DND-41 (cell line): ENCODE results near the gene PROM2.
"Not testable (repeated sequence)": the region's sequence is repeated elsewhere in the genome, so short reads cannot be mapped to it uniquely, and the experiment has no call there.

Source experiments
- ATAC-seq: fragments of 200-7000 bp; cut with Tn5 transposase; 3 replicates; pipeline ENCODE4 v1.9.1; 2021; ENCODE audit warnings: low read depth; ENCODE audit not compliant: insufficient read depth
- DNase-seq: peaks from one replicate; pipeline ENCODE4 v3.0.0-alpha.2; 2020
- H2AFZ ChIP-seq: 2 replicates; pipeline ENCODE4 v1.6.0; 2012; ENCODE audit warnings: low read depth, low read length
- H3K27ac ChIP-seq: 2 replicates; pipeline ENCODE4 v1.5.1; 2012; ENCODE audit warnings: low read length, inconsistent platforms
- H3K27me3 ChIP-seq: fragments of 200-600 bp; sonication (generic); 2 replicates; pipeline ENCODE4 v1.6.0; 2012; ENCODE audit warnings: low read length, mild to moderate bottlenecking, inconsistent platforms; ENCODE audit not compliant: insufficient read depth, poor library complexity
- H3K36me3 ChIP-seq: 2 replicates; pipeline ENCODE4 v1.5.1; 2012; ENCODE audit warnings: low read length, inconsistent platforms; ENCODE audit not compliant: insufficient read depth
- H3K4me1 ChIP-seq: 2 replicates; pipeline ENCODE4 v1.5.1; 2012; ENCODE audit warnings: mild to moderate bottlenecking, low read length; ENCODE audit not compliant: insufficient read depth
- H3K4me2 ChIP-seq: 2 replicates; pipeline ENCODE4 v1.6.0; 2012; ENCODE audit warnings: mild to moderate bottlenecking, moderate library complexity, low read length, inconsistent platforms; ENCODE audit not compliant: insufficient read depth
- H3K4me3 ChIP-seq, 2 experiments: fragments of 200-600 bp in 1 of 2; shearing (Covaris generic) in 1 of 2; 2 replicates each; pipeline ENCODE4 v1.5.1; 2012 to 2016; ENCODE audit warnings: inconsistent platforms in 2 of 2, low read length in 2 of 2, mild to moderate bottlenecking in 2 of 2, low read depth in 1 of 2, moderate library complexity in 1 of 2
- H3K79me2 ChIP-seq: 2 replicates; pipeline ENCODE4 v1.6.0; 2012; ENCODE audit warnings: low read length, inconsistent platforms; ENCODE audit not compliant: insufficient read depth
- H3K9ac ChIP-seq: 2 replicates; pipeline ENCODE4 v1.6.0; 2012; ENCODE audit warnings: low read depth, mild to moderate bottlenecking, inconsistent platforms, low read length, moderate library complexity
- H3K9me3 ChIP-seq: 2 replicates; pipeline ENCODE4 v1.5.1; 2012; ENCODE audit warnings: low read length, moderate library complexity, mild to moderate bottlenecking, inconsistent platforms; ENCODE audit not compliant: insufficient read depth, severe bottlenecking
- H4K20me1 ChIP-seq: 2 replicates; pipeline ENCODE4 v1.6.0; 2012; ENCODE audit warnings: low read length; ENCODE audit not compliant: insufficient read depth
- CTCF ChIP-seq: IDR thresholded peaks from 2 replicates; pipeline ENCODE4 v1.5.1; 2012; ENCODE audit warnings: borderline replicate concordance, low read length, moderate library complexity, mild to moderate bottlenecking; ENCODE audit not compliant: poor library complexity, severe bottlenecking; ENCODE audit errors: extremely low read depth
- EZH2 ChIP-seq: IDR thresholded peaks from 3 replicates; pipeline ENCODE4 v1.6.1; 2012; ENCODE audit warnings: borderline replicate concordance, low read depth, mild to moderate bottlenecking, moderate library complexity, low read length, inconsistent platforms; ENCODE audit not compliant: severe bottlenecking

The PROM2 gene

DNA sequence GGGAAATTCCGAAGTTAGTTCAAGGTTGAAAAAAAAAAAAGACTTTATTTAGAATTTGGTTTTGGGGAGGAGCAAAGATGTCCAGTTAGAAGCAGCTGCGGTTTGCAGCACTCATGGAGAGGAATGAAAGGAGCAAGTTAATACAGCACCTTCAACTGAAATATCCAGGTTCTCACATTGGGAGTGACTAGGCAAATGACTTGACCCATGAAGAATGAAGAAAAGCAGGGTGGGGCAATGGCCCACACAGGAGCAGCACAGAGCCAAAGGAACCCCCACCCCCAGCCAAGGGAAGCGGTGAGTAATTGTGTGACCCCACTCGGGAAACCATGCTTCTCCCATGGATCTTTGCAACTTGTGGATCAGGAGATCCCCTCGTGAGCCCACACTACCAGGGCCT, 34.2 kb upstream of the PROM2 start:
- Histone ChIP-seq H3K79me2 (no peaks in the 10 kb centered on the region), H3K27me3 (no peaks in the 10 kb centered on the region), H3K27ac (no peak overlapping the region), H3K36me3 (no peaks in the 10 kb centered on the region), H2AFZ (no peak overlapping the region), H3K9ac (no peak overlapping the region), H3K4me2 (no peak overlapping the region), H3K9me3 (peaks cover 12% of the 10 kb centered on the region), H4K20me1 (no peaks in the 10 kb centered on the region), H3K4me3 (no peak overlapping the region), H3K4me1 (no peaks in the 10 kb centered on the region)
- DNase-seq (no peak), ATAC-seq (no peak)
- TF ChIP-seq EZH2 (no peak), CTCF (no peak)

DNA sequence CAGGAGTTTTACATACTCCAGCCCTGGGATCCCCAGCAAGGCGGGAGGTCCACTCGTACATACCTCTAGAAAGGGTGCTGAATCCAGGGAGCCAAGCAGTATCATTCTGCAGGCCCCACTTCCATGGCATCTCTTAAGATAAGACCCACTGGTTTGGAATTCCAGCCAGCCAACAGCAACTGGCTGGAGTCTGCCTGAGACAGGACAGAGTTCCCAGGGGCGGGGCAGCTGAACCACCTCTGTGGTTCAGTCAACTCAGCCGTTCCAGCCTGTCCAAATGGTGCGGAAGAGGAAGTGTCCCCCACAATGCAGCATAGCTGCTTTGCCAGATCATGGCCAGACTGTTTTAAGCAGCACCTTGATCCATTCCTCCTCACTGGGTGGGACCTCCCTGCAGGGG, 33.7 kb upstream of the PROM2 start:
- no peak overlapping the region for H2AFZ ChIP-seq
- no peaks in the 10 kb centered on the region for H3K36me3 ChIP-seq
- H3K4me3 ChIP-seq, result no peak overlapping the region
- no peaks in the 10 kb centered on the region for H3K79me2 ChIP-seq
- H4K20me1 ChIP-seq, result no peaks in the 10 kb centered on the region
- ATAC-seq, result no peak
- H3K27ac ChIP-seq, result no peak overlapping the region
- TF ChIP-seq CTCF (no peak), EZH2 (no peak)
- no peak overlapping the region for H3K9ac ChIP-seq
- H3K9me3 ChIP-seq, result peaks cover 12% of the 10 kb centered on the region
- DNase-seq, result no peak
- no peaks in the 10 kb centered on the region for H3K4me1 ChIP-seq
- no peak overlapping the region for H3K4me2 ChIP-seq
- H3K27me3 ChIP-seq, result no peaks in the 10 kb centered on the region

DNA sequence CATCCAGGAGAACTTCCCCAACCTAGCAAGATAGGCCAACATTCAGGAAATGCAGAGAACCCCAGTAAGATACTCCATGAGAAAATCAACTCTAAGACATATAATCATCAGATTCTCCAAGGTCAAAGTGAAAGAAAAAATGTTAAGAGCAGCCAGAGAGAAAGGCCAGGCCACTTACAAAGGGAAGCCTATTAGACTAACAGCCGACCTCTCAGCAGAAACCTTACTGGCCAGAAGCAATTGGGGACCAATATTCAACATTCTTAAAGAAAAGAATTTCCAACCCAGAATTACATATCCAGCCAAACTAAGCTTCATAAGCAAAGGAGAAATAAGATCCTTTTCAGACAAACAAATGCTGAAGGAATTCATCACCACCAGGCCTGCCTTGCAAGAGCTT, 32.2 kb upstream of the PROM2 start:
- not testable (repeated sequence) for H3K36me3 ChIP-seq, H3K79me2 ChIP-seq, H3K4me1 ChIP-seq, H3K4me3 ChIP-seq, H4K20me1 ChIP-seq, H2AFZ ChIP-seq, ATAC-seq, H3K27me3 ChIP-seq, H3K27ac ChIP-seq, H3K9ac ChIP-seq, DNase-seq, H3K4me2 ChIP-seq
- H3K9me3 ChIP-seq, result peaks cover 12% of the 10 kb centered on the region

- Histone ChIP-seq H3K79me2 (no peaks in the 10 kb centered on the region), H3K4me1 (no peaks in the 10 kb centered on the region), H3K9me3 (peaks cover 3% of the 10 kb centered on the region), H3K27ac (no peak overlapping the region), H3K27me3 (peaks cover 3% of the 10 kb centered on the region), H3K36me3 (no peaks in the 10 kb centered on the region), H3K9ac (no peak overlapping the region), H4K20me1 (no peaks in the 10 kb centered on the region), H3K4me2 (no peak overlapping the region), H3K4me3 (no peak overlapping the region), H2AFZ (no peak overlapping the region)
- no peak for DNase-seq
- no peak for ATAC-seq
- TF ChIP-seq EZH2, result no peak
- TF ChIP-seq CTCF, result no peak
Observed at GRCh38 chr2:95258271-95258670, 16.0 kb upstream of the PROM2 start.
